ENCODE measurements around the gene CCDC40. TPM values are rescaled to one million over a fixed set of nuclear protein-coding genes. Genes with fewer than 3 reads are reported as not detected.

CCDC40 gene
- total and polyA plus RNA-seq, 12 donors = 2.1 to 15.7 (median 6.0) TPM

DNA sequence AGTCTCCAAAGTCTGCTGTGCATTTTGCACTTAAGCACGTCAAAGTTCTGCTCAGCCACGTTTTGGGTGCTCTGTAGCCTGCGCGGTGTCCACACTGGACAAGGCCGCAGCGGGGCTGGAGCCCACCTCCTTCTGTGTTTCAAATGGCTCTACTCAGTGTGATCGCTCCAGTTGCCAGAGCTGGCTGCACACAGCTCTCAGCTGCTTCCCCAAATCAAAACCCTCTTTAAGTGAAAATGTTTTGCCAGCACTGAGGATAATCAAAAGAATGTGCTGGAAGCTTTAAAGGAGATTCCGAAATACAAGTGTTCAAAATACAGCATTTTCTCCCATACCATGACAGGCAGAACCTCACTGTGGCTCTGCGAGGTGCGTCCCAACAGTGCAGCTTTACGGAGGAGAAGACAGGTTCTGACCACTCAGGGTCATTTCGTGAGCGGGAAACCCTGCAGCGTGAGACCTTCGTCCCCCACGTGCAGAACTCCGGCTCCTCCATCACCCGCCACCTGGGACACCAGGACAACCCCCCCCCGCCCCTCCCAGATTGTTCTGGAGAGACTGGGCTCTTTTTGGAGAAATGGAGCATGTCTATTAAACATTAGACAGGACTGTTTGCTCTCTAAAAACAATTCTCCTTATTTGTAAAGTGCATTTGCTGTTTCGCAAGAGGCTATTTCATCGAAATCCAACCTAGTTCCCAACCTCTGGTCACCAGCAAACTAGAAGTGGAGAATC, 17.4 kb upstream of the CCDC40 start:
- Histone ChIP-seq H3K27ac (no peak overlapping the region), H3K4me1 (replicated peaks in 1 of 2) (no peaks in the 10 kb centered on the region), H3K36me3 (replicated peaks in 1 of 2) (no peaks in the 10 kb centered on the region), H3K4me3 (no peak overlapping the region), H3K9me3 (replicated peaks in 1 of 3) (no peaks in the 10 kb centered on the region), H3K27me3 (no peaks in the 10 kb centered on the region)
- 85 to 88% (median 88%) methylated on average over 20 to 21 of the region's 21 CpGs for WGBS, 4 donors
- DNase-seq = no peak
- TF ChIP-seq CTCF (IDR thresholded peaks at IDR 0.05) (no peak), POLR2A (IDR thresholded peaks at IDR 0.05) (no peak)
- intact Hi-C loops (cut with DNase I) = no loop called here

- Histone ChIP-seq H3K36me3 (replicated peaks in 1 of 2) (no peaks in the 10 kb centered on the region), H3K27ac (no peak overlapping the region), H3K9me3 (replicated peaks in 1 of 3) (no peaks in the 10 kb centered on the region), H3K4me1 (replicated peaks in 1 of 2) (peaks cover 0 to 3% of the 10 kb centered on the region in 2 donors), H3K27me3 (no peaks in the 10 kb centered on the region), H3K4me3 (no peak overlapping the region)
- 96 to 98% (median 97%) methylated on average over 2 of the region's 2 CpGs for WGBS, 4 donors
- intact Hi-C loops (cut with DNase I) = no loop called here
- TF ChIP-seq POLR2A (IDR thresholded peaks at IDR 0.05) (no peak), CTCF (IDR thresholded peaks at IDR 0.05) (no peak)
- DNase-seq = no peak
These were observed 14.8 kb upstream of the CCDC40 start for GRCh38 chr17:80021600-80021999.

GRCh38 chr17:80023481-80024205, 12.8 kb upstream of the CCDC40 start:
- TF ChIP-seq POLR2A (IDR thresholded peaks at IDR 0.05) (no peak), CTCF (IDR thresholded peaks at IDR 0.05) (no peak)
- Histone ChIP-seq H3K36me3 (replicated peaks in 1 of 2) (no peaks in the 10 kb centered on the region), H3K4me3 (no peak overlapping the region), H3K27ac (no peak overlapping the region), H3K27me3 (no peaks in the 10 kb centered on the region), H3K4me1 (replicated peaks in 1 of 2) (peaks cover 0 to 16% of the 10 kb centered on the region in 2 donors), H3K9me3 (replicated peaks in 1 of 3) (no peaks in the 10 kb centered on the region)
- WGBS, 4 donors = 82 to 93% (median 87%) methylated on average over 24 to 43 of the region's 43 CpGs
- DNase-seq = no peak
- intact Hi-C loops (cut with DNase I) = no loop called here

GRCh38 chr17:80024206-80024972, 12.1 kb upstream of the CCDC40 start:
- no peak for TF ChIP-seq CTCF (IDR thresholded peaks at IDR 0.05)
- no peaks in the 10 kb centered on the region for H3K36me3 ChIP-seq (replicated peaks in 1 of 2)
- H3K4me1 ChIP-seq (replicated peaks in 1 of 2) = peaks cover 0 to 24% of the 10 kb centered on the region in 2 donors
- 56 to 81% (median 63%) methylated on average over 9 to 10 of the region's 10 CpGs for WGBS, 4 donors
- no peaks in the 10 kb centered on the region for H3K9me3 ChIP-seq (replicated peaks in 1 of 3)
- no peak overlapping the region for H3K27ac ChIP-seq
- no peak for DNase-seq
- no peak overlapping the region for H3K4me3 ChIP-seq
- intact Hi-C loops (cut with DNase I) = no loop called here
- no peaks in the 10 kb centered on the region for H3K27me3 ChIP-seq

All from adrenal gland (tissue), 12 donors.